Measurements from ENCODE around the gene ARHGAP42.

Gene ARHGAP42

DNA sequence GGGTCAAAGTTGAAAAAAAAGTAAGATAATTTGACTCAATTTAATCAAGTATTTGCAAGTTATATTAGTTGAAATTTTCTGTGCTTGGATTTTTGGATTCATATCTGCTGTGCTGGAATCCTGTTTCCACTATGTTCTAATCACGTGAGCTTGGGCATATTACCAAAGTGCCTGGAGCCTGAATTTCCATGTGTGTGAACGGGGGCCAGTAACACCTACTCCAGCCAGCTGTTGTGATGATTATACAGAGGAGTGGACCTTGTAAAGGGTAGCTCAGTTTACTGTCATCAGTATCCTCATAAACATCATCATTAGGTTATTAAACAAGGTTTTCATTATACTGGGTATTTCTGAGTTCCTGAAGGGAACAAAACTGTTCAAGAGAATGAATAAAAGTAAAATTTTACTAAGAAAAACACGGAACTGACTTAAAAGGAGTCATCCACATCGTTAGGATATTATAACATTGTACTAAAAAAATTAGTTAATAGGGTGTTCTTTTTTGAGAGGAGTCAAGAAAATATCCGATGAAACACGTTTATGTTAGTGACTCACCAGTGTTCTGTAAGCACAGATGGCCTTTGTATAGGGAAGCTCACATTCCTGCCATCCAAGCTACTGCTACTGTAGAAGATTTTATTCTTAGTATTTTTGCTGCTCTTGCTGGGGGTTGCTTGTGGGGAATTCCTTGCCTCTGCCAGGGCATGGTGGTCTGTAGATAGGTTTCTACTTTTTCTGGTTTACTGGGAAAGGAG lies 144.1 kb downstream of the ARHGAP42 start:
- no peak for DNase-seq (ENCODE audit: extremely low read depth in 1 of 2, low read depth in 1 of 2)

GRCh38 chr11:100831929-100832494 lies 144.9 kb downstream of the ARHGAP42 start:
- no peak for DNase-seq (ENCODE audit: extremely low read depth in 1 of 2, low read depth in 1 of 2)

DNA sequence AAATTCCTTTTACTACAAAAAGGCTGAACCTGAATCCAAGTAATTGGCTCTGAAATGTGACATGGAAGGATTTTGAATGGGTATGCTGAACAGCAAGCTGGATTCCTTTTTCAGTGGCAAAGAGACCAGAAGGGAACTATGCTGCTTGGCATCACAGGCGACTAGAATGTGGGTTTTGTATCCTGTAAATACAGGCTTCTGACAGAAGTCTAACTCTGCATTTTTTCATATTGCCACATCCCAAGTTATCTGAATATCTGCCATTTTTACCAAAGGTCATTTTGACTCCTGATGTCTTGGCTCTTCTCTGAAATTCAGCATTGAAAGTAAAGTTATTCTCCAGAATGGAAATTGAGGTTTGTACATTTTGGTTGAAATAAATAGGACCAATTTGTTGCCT lies 145.7 kb downstream of the ARHGAP42 start:
- no peak for DNase-seq (ENCODE audit: extremely low read depth in 1 of 2, low read depth in 1 of 2)

DNA sequence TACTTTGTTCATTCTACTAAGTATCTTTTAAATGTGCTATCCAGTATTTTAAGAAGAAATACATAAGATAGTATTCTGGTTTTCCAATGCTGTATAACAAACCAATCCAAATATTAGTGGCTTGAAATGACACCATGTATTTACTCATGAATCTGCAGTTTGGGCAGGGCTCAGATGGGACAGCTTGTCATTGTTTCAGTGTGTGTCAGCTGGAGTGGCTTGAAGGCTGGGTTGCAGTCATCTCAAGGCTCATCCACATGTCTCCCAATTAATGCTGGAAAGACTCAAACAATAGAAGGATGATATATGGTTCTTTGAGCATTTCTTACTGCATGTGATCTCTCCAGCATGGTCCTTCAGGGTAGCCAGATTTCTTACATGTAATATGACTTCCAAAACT lies 146.2 kb downstream of the ARHGAP42 start:
- no peak for DNase-seq (ENCODE audit: extremely low read depth in 1 of 2, low read depth in 1 of 2)

GRCh38 chr11:100835854-100836253 lies 148.8 kb downstream of the ARHGAP42 start:
- DNase-seq (ENCODE audit: extremely low read depth in 1 of 2, low read depth in 1 of 2) = no peak

- no peak for DNase-seq (ENCODE audit: extremely low read depth in 1 of 2, low read depth in 1 of 2)
Observed at GRCh38 chr11:100837311-100837710, 150.2 kb downstream of the ARHGAP42 start.

DNA sequence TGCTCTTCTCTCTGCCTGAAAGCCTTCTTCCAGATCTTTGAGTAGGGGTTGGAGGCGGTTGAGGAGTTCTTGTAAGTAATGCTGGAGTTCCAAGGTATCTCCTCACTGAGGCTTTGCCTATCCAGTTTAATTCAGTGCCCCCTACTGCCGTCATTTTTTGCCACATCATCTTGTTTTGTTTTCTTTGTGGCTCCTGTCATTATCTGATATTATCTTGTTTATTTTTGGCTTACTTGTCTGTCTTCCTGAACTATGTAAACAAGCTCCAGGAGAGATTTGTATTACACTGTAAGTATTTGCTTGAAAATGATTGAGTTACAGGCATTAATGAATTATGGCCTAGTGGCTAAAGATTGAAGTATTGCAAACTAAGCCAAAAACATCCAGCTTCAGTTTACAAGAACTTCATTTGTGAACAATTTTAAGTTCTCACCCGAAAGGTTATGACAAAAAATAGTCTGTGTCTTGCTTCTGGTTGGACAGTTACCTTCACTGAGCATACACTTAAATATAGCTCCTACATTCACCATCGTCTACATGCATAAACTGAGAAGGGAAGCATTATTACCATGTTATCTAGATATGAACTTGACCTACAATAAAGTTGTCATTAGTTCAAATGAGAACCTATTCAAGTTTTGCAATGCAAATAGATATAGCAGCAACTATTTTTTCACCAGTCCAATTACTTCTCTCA lies 154.8 kb downstream of the ARHGAP42 start:
- no peak for DNase-seq (ENCODE audit: extremely low read depth in 1 of 2, low read depth in 1 of 2)

DNA sequence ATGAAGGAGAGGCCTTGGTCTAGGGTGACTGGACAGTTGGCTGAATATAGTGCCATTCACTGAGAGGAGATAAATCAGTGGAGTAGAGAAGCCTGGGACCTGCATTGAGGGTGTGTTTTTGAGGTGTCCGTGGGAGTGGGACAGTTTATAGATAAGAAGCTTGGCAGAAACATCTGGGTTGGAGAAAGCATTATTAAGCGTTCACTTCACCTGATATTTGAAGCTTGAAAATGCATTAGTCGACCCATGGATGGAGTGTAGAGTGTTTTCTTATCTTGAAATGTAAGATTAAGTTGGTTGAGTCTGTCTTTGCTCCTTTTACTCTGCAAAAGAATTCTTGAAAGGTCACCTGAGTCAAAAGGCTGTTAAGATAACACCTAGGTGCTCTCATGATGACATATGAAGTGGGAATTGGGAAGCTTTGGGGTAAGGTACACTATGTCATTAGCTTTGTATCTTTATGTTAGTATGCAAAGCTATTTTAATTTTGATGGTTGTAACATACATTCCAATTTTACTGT lies 160.7 kb downstream of the ARHGAP42 start:
- no peak for DNase-seq (ENCODE audit: extremely low read depth in 1 of 2, low read depth in 1 of 2)

DNA sequence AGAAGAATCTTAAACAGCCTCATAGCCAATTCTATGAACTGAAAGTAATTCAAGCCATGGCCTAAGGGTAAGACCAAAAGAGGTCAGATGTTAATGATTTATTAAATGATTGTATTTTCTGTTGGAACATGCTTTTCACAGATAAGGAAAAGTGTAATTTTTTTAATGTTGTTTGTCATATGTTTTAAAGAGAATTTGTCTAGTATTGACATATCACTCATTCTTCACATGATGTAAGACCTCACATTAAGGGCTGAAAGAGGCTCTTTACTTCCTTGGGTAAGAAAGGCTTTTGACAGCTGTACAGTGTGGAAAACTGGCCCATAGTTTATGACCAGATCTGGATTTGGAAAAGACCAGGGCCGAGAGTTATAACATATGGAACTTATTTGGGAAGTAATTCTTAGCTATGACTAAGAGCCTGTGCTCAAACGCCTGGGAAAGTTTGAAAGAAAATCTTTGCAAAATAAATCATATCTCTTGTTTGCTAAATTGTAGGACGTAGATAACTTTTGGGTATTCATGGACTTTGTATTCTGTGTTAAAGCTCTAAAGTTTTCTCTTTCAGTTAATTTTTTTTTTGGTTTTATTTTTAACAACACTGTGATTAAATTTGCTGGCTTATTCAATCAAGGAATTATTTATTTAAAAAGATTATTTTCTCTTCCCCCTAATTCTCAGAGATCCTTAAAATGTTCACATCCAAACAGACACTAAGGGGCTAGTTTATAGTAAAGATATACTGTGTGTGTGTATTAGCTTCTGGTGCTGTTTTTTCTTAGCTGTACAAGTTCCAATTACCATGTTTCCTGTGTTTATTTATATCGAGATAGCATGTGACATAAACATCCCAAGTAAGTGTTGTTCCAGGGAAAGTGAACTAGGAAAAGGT lies 162.2 kb downstream of the ARHGAP42 start:
- no peak for DNase-seq (ENCODE audit: extremely low read depth in 1 of 2, low read depth in 1 of 2)

DNA sequence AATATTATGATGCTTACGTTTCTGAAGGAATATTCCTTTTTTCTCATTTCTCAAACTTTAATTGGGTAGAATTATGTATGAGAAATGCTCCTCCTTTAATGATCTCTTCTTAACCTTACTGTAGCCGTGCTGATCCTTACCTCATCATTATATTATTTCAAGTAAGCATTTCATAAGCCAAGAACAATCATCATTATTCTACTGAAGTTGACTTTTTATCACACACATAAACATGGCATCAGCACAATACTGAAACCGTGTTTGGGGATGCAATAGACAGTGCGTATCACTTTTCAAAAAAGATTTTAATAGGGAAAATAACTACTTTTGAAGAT lies 162.8 kb downstream of the ARHGAP42 start:
- DNase-seq (ENCODE audit: extremely low read depth in 1 of 2, low read depth in 1 of 2) = no peak

- DNase-seq (ENCODE audit: extremely low read depth in 1 of 2, low read depth in 1 of 2) = no peak
Observed at GRCh38 chr11:100851147-100851546, 164.1 kb downstream of the ARHGAP42 start.

DNA sequence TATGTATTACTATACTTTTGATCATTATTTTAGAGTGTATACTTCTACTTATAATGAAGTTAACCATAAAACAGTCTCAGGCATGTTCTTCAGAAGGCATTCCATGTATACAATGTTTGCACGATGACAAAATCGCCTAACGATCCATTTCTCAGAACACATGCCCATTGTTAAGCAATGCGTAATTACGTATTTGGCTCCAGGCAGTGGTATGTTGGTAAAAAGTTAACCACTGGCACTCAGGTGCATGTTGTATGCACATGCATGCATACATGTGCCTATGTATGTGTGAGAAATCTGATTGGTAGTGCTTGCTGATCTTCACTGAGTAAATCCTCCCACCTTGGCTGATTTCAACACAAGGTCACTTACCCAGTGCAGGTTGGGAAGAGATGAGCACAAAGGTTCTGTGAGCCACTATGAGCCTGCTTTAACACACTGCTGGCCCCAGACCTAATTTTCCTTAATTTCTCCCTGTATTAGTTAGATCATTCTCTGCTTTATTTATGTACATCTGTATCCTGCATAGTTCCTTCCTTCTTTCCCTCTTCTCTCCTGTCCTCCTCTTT lies 164.6 kb downstream of the ARHGAP42 start:
- DNase-seq (ENCODE audit: extremely low read depth in 1 of 2, low read depth in 1 of 2) = no peak

GRCh38 chr11:100855466-100856067 lies 168.5 kb downstream of the ARHGAP42 start:
- DNase-seq (ENCODE audit: extremely low read depth in 1 of 2, low read depth in 1 of 2) = no peak

DNA sequence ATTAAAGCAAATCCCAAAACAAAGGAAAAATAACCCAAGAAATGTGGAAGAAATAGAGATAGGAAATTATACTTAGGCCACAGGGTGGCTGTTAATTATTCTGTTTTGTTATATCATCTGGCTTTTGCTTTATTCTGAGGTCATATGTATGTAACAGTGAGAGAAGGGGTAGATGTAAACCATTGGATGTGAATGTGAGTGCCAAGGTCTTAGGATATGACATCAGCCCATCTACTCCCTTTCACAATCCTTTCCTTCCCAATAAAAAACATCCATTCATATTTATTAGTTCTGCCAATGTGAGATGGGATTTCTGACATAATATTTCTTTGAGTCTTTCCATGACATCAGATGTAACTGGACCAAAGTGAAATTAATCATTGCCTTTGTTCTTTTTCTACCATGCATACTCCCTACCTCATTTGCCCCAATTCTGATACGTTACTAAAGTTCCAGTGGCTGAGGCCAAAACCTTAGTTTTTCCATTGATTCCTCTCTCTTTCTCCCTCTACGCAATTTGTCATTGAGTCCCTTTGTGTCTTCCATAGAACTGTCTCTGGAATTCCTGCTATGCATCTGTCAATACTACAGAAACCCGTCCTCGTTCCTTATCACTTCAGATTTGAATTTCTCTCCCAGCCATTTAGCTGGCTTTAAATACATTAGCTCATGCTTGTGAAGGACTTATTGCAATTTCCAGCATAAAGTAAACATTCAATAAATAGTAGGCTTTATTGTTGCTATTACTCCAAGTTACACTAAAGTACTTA lies 170.3 kb downstream of the ARHGAP42 start:
- DNase-seq (ENCODE audit: extremely low read depth in 1 of 2, low read depth in 1 of 2) = no peak

DNA sequence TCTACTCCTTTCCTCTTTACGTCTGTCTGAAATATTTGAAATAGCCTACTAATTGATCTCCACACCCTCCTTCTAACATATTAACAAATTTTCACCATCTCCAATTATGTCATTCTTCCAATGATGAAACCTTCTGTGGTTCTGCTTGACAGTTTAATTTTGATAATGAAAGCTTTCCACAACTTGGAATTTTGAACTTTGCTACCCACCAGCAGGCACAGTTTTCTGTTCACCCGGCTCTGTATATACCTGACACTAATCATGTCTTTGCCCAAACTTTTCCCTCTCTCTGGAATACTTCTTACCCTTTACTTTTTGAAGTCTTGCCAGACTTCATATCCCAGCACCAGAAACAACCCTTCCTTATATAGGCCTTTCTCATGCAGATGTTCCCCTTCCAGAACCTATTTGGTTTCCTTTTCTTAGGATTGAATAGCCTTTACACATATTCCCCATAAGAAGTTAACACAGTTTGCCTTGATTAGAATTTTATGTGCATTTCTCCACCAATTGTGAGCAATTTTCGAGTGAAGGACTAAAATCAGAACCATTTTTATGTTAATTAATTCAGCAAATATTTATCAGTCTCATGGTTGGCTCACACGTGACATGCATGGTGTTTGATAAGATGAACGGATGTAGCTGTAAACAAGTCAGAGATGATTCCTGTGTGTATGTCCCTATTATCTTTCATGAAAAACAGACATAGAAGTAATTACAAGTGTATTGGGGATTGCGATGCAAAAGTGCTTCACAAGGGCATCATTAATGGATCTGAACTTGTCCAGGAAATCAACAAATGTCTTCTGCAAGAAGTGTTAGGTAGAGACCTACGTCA lies 173.4 kb downstream of the ARHGAP42 start:
- no peak for DNase-seq (ENCODE audit: extremely low read depth in 1 of 2, low read depth in 1 of 2)

DNA sequence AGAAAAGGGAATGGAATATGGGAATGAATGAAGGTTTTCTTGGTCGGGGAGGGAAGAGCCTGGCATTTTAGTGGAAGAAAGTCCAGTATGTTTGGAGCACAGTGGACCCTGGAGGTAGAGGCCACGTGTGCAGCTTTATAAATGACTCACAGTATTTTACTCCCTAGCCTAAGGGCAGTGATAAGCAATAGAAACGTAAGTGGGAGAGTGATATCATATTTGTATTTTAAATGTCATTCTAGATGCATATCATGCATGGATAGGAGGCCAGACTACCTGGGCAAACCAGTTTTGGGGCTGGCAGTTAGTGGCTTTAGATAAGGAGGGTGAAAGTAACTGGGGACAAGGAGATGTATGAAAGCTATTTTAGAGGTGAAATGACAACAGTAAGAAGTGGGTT lies 174.1 kb downstream of the ARHGAP42 start:
- no peak for DNase-seq (ENCODE audit: extremely low read depth in 1 of 2, low read depth in 1 of 2)

DNA sequence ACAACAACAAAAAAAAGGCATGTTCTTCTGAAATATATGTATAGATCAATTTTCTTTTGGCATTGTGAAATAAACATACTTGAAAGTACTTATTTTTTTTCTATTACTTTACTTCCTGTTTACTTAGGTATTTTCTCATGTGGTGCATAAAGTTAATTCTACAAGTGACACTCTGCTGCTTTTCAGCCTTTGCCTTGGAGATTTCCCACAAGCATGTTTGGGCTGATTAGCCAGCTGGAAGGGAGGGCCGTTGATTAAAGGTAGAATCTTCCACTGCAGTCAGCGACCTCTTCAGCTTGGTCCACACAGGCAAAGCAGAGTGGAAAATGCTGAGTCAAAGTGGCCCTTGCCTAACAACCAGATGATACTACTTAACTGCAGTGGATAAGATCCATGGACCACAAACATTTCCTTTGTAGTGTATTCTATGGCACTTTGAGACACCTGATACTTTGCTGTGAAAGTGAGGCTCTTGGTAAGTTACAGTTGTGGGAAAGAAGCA lies 176.0 kb downstream of the ARHGAP42 start:
- DNase-seq (ENCODE audit: extremely low read depth in 1 of 2, low read depth in 1 of 2) = no peak

- no peak for DNase-seq (ENCODE audit: extremely low read depth in 1 of 2, low read depth in 1 of 2)
Observed at GRCh38 chr11:100865443-100866065, 178.5 kb downstream of the ARHGAP42 start.
